ENCODE data around the gene REV3L. TPM values are rescaled to one million over a fixed set of nuclear protein-coding genes. Genes with fewer than 3 reads are reported as not detected.

The REV3L gene
- polyA plus RNA-seq, 2 of the 4 experiments (the other 2 are of a cell fraction): 4.1 to 12.4 TPM

GRCh38 chr6:111417946-111418345 lies 65.1 kb downstream of the REV3L start:
- CTCF ChIA-PET: no interaction called here
- H3K27ac ChIP-seq: no peak overlapping the region
- TF ChIP-seq ELK1 (IDR thresholded peaks at IDR 0.05; ENCODE audit: low read depth, low read length) (no peak), RCOR1 (IDR thresholded peaks at IDR 0.05; ENCODE audit: low read depth, low read length) (no peak), HOXA7 (CRISPR knock-in tag; IDR thresholded peaks at IDR 0.05) (no peak), MAZ (IDR thresholded peaks at IDR 0.05; ENCODE audit: borderline replicate concordance, low read depth, low read length) (no peak), RAD21 (conservative IDR thresholded peaks at IDR 0.05 in 1 of 2, IDR thresholded peaks at IDR 0.05 in 1 of 2) (no peak), ZFP36 (IDR thresholded peaks at IDR 0.05; ENCODE audit: borderline replicate concordance, partially characterized antibody) (no peak), FOSL2 (IDR thresholded peaks at IDR 0.05) (no peak), FOSL2 (CRISPR knock-in tag; IDR thresholded peaks at IDR 0.05) (no peak), CBX2 (IDR thresholded peaks at IDR 0.05; ENCODE audit: borderline replicate concordance, low read depth) (no peak), MAFK (IDR thresholded peaks at IDR 0.05; ENCODE audit: partially characterized antibody) (no peak), PHF8 (IDR thresholded peaks at IDR 0.05; ENCODE audit: borderline replicate concordance, low read depth) (no peak), EP300 (IDR thresholded peaks at IDR 0.05) (no peak), KDM1A (IDR thresholded peaks at IDR 0.05; ENCODE audit: low read depth) (no peak)
- H3K4me2 ChIP-seq: no peak overlapping the region
- POLR2A ChIA-PET: no interaction called here
- H3K4me3 ChIP-seq: no peak overlapping the region
- no peak for ATAC-seq
- no peak for DNase-seq (ENCODE audit: low read depth in 1 of 2, low spot score in 1 of 2)
- no peaks in the 10 kb centered on the region for H3K9me3 ChIP-seq
- no peak for FAIRE-seq
- peaks cover 4% of the 10 kb centered on the region; the same call in 1 of the 3 replicates for H3K4me1 ChIP-seq

- CTCF ChIA-PET: no interaction called here
- TF ChIP-seq CHD4 (IDR thresholded peaks at IDR 0.05; ENCODE audit: borderline replicate concordance) (no peak), POLR2AphosphoS2 (conservative IDR thresholded peaks at IDR 0.05; ENCODE audit: low read length) (no peak), PHF8 (IDR thresholded peaks at IDR 0.05; ENCODE audit: borderline replicate concordance, low read depth) (no peak), RAD21 (conservative IDR thresholded peaks at IDR 0.05 in 1 of 2, IDR thresholded peaks at IDR 0.05 in 1 of 2) (no peak), NPAS2 (CRISPR knock-in tag; IDR thresholded peaks at IDR 0.05; ENCODE audit: borderline replicate concordance) (no peak), CBX2 (IDR thresholded peaks at IDR 0.05; ENCODE audit: borderline replicate concordance, low read depth) (no peak), TP53 (CRISPR knock-in tag; IDR thresholded peaks at IDR 0.05) (no peak)
- no peak for DNase-seq (ENCODE audit: low read depth in 1 of 2, low spot score in 1 of 2)
- peaks cover 4% of the 10 kb centered on the region; the same call in 1 of the 3 replicates for H3K4me1 ChIP-seq
- H3K4me3 ChIP-seq: no peak overlapping the region
- FAIRE-seq: no peak
- 69% methylated on average over 2 of the region's 2 CpGs for WGBS (ENCODE audit: missing lambda C conversion rate)
- no peak for ATAC-seq
- H3K4me2 ChIP-seq: no peak overlapping the region
- POLR2A ChIA-PET: no interaction called here
- H3K27ac ChIP-seq: no peak overlapping the region
- no peaks in the 10 kb centered on the region for H3K9me3 ChIP-seq
Measured at GRCh38 chr6:111417181-111417585, 65.8 kb downstream of the REV3L start.

- ATAC-seq (no peak), FAIRE-seq (no peak), DNase-seq (ENCODE audit: low read depth in 1 of 2, low spot score in 1 of 2) (no peak)
- H3K4me3 ChIP-seq: no peak overlapping the region
- peaks cover 4% of the 10 kb centered on the region; the same call in 1 of the 3 replicates for H3K4me1 ChIP-seq
- no peak overlapping the region for H3K27ac ChIP-seq
- POLR2A ChIA-PET: no interaction called here
- H3K9me3 ChIP-seq: no peaks in the 10 kb centered on the region
- CTCF ChIA-PET: no interaction called here
- H3K4me2 ChIP-seq: no peak overlapping the region
- TF ChIP-seq ESRRA (IDR thresholded peaks at IDR 0.05; ENCODE audit: borderline replicate concordance, low read length): no peak
- no peak for TF ChIP-seq CTCF (IDR thresholded peaks at IDR 0.05)
- no peak for TF ChIP-seq MAZ (IDR thresholded peaks at IDR 0.05; ENCODE audit: borderline replicate concordance, low read depth, low read length)
- TF ChIP-seq RARB (CRISPR knock-in tag; IDR thresholded peaks at IDR 0.05): no peak
- no peak for TF ChIP-seq CHD4 (IDR thresholded peaks at IDR 0.05; ENCODE audit: borderline replicate concordance)
- no peak for TF ChIP-seq EHF (CRISPR knock-in tag; IDR thresholded peaks at IDR 0.05)
- no peak for TF ChIP-seq RCOR1 (IDR thresholded peaks at IDR 0.05; ENCODE audit: low read depth, low read length)
- no peak for TF ChIP-seq NR3C1 (IDR thresholded peaks at IDR 0.05)
- TF ChIP-seq CBX2 (IDR thresholded peaks at IDR 0.05; ENCODE audit: borderline replicate concordance, low read depth): no peak
- TF ChIP-seq REST (IDR thresholded peaks at IDR 0.05): no peak
- TF ChIP-seq EHMT2 (IDR thresholded peaks at IDR 0.05; ENCODE audit: low read depth): no peak
- no peak for TF ChIP-seq GATA3 (IDR thresholded peaks at IDR 0.05; ENCODE audit: borderline replicate concordance)
- TF ChIP-seq RAD21 (conservative IDR thresholded peaks at IDR 0.05 in 1 of 2, IDR thresholded peaks at IDR 0.05 in 1 of 2): no peak
- TF ChIP-seq HDAC2 (IDR thresholded peaks at IDR 0.05): no peak
Measured at GRCh38 chr6:111416529-111416928, 66.5 kb downstream of the REV3L start.

Data from A549 (cell line).